ENCODE measurements around the gene SOX6.
"Not testable (repeated sequence)": the region's sequence is repeated elsewhere in the genome, so short reads cannot be mapped to it uniquely, and the experiment has no call there.

Gene SOX6

DNA sequence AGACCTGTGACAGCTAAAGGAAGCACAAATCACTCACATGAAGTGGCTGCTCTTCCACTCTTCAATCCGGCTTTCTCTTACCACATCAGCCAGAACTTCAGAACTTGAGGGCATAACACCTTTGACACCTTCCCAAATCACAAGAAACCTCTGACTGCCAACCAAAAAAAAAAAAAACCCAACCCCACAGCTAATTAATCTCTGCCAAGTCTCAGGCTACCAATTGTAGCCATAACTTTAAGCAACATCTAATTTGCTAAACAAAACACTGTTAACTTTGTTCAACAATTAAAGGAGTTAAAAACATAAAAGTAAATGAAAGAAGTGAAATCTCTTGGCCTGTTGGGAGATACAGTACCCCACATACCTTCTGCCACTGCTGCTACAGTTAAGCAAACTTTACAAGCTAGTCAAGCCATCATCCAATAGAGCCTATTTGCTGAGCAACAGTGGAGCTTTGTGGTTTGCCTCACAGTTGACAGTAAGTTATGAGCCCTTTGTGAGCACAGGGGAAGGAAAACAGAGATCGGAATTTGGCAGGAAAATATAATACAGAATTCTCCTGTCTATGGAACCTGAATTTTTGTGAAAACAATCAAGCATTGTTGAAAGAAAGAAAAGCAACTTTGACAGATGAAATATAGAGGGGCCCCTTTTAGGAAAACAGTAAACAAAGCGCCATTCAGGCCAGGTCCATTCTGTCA, at the start of gene SOX6:
SOX6 (minus strand) TSS at position 490 of the 704 bp plus-strand sequence. CDS start 15,298 bp downstream, outside the sequence.
- H3K4me3 ChIP-seq (ENCODE audit: low read depth, low read length): no peak within 1 kb of the TSS

DNA sequence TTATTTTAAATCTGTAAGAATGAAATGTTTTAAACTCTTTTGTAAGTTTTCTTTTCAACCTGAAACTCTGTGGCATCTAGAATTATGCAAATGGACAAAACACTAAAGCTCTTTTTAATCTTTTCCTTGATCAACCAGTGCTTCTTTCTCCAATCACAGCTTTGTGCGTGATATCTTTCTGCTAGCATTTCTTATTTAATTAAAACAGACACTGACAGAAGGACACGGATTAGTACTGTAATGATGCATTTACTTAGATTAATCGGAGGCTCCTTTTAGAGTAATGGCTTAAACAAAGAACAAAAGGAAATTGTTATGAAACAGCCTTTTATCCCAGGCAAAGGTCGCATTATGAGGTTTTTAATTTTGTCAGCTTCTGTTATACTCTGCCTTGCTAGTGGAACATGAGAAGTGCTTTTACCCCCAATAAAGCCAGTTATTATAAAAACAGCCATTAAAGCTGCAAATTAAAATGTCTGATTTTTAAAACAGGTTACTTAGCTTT, 48.5 kb upstream of the SOX6 start:
- H3K4me3 ChIP-seq (ENCODE audit: low read depth, low read length): no peak overlapping the region

- no peak overlapping the region for H3K4me3 ChIP-seq (ENCODE audit: low read depth, low read length)
Observed at GRCh38 chr11:16403851-16404250, 47.5 kb upstream of the SOX6 start.

GRCh38 chr11:16403448-16403803, 47.1 kb upstream of the SOX6 start:
- no peak overlapping the region for H3K4me3 ChIP-seq (ENCODE audit: low read depth, low read length)

- H3K4me3 ChIP-seq (ENCODE audit: low read depth, low read length): no peak overlapping the region
Observed at GRCh38 chr11:16402654-16403447, 46.5 kb upstream of the SOX6 start.

- no peak overlapping the region for H3K4me3 ChIP-seq (ENCODE audit: low read depth, low read length)
Observed at GRCh38 chr11:16397390-16397789, 41.0 kb upstream of the SOX6 start.

GRCh38 chr11:16395601-16396000, 39.3 kb upstream of the SOX6 start:
- H3K4me3 ChIP-seq (ENCODE audit: low read depth, low read length): no peak overlapping the region

GRCh38 chr11:16394947-16395346, 38.6 kb upstream of the SOX6 start:
- no peak overlapping the region for H3K4me3 ChIP-seq (ENCODE audit: low read depth, low read length)

- H3K4me3 ChIP-seq (ENCODE audit: low read depth, low read length): no peak overlapping the region
Observed at GRCh38 chr11:16393340-16393739, 37.0 kb upstream of the SOX6 start.

- no peak overlapping the region for H3K4me3 ChIP-seq (ENCODE audit: low read depth, low read length)
Observed at GRCh38 chr11:16392616-16393015, 36.3 kb upstream of the SOX6 start.

DNA sequence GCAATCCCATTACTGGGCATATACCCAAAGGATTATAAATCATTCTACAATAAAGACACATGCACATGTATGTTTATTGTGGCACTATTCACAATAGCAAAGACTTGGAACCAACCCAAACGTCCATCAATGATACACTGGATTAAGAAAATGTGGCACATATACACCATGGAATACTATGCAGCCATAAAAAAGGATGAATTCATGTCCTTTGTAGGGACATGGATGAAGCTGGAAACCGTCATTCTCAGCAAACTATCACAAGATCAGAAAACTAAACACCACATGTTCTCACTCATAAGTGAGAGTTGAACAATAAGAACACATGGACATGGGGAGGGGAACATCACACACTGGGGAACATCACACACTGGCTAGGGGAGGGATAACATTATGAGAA, 34.5 kb upstream of the SOX6 start:
- H3K4me3 ChIP-seq (ENCODE audit: low read depth, low read length): not testable (repeated sequence)

DNA sequence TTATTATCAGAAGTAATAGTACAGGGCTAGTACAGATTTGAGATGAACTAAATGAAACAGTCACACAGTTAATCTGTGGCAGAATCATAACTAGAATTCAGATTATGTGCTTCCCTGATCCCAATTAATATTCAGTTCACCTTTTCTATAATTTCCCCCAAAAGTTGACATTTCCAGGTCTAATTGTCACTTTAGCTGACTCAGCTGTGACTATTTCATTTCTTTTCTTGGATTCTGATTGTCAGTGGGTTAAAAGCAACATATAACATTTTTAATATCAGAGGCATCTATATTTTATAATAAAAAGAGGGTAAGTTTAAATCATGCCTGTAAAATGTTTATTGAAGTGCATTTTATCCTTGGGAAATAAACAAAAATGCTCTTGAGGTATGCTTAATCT, 28.8 kb upstream of the SOX6 start:
- no peak overlapping the region for H3K4me3 ChIP-seq (ENCODE audit: low read depth, low read length)

DNA sequence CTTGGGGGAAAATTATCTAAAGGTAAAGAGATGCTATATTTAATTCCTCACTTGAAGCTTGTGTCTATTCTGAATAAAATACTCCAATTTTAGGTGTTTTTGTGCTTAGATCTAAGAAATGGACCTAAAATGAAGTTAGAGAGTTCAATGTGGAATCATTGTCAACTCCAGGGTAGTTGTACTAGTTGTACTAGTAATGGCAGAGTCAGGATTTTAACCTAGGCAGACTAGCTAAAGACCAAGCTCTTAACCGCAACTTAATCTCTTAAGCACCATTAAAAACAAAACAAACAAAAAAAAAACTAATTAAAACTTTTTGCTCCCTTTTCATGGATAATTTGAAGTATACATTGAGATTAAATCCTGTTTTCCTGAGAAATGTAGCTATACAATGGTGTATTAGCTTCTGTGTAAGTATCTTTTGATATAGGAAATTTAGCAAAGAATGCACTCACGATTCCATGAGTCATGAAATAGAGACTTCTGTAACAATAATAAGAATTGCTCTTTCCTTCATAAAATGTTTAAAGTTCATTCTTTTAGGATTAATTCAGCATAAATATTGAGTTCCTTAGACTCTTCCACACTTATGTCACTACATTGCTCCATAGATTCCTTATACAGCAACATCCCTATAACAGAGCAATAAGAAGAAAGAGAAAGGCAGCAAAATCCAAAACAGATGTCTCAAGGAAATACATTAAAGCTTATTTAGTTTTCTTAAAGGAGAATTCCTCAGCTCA, 26.5 kb upstream of the SOX6 start:
- H3K4me3 ChIP-seq (ENCODE audit: low read depth, low read length): no peak overlapping the region

- no peak overlapping the region for H3K4me3 ChIP-seq (ENCODE audit: low read depth, low read length)
Observed at GRCh38 chr11:16382186-16382585, 25.8 kb upstream of the SOX6 start.

DNA sequence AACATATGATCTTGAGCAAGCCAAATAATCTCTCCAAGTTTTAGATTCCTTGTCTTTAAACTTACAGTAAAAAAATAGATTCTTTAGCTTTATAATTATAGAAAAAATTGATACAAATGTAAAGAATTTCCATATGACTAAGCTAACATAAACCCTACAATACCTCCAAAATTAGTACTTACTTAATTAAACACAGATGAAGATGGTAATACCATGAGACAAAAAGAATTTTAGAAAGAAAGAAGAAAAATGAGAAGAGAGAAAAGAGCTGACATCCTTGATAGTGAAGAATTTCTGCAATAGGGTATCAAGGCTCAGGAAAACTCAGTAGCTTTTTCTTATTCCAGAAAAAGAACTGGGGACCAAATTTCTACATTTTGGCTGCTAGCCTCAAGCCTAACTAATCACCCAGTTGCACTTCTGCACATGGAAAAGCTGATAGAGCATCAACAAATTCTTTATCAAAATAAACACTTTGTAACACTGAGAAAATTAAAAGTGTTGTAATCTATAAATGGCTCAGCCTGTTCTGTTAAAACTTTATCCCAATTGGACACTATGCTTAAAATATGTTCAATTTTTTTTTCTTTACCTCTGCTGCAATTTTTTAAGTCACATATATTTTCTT, 24.7 kb upstream of the SOX6 start:
- H3K4me3 ChIP-seq (ENCODE audit: low read depth, low read length): no peak overlapping the region

DNA sequence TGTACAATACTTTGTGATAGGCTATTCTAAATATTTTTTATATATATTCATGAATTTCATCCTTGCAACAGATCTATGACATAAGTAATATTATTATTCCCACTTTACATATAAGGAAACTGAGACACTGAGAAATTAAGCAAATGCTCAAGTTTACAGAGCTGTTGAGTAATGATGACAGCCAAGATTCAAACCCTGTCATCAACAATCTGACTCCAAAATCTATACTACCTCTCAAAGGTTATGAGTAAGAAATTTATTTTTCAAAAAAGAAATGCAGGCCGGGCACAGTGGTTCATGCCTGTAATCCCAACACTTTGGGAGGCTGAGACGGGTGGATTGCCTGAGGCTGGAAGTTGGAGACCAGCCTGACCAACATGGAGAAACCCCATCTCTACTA, 22.6 kb upstream of the SOX6 start:
- H3K4me3 ChIP-seq (ENCODE audit: low read depth, low read length): no peak overlapping the region

DNA sequence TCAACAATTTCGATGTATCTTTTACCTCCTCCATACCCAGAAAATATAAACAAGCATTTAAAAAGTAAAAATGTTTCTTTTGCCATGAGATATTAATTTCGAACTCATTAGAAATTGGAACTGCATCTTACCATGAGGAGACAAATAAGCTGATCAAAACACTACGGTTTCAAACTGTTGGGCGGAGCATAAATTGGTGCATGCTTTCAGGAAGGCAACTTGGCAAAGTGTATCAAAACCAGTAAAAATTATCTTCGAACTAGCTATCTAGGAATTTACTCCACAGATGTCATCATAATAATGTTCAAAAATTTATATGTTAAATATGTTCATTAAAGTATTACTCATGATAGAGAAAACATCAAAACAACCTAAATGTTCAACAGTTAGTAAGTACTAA, 21.4 kb upstream of the SOX6 start:
- H3K4me3 ChIP-seq (ENCODE audit: low read depth, low read length): no peak overlapping the region

DNA sequence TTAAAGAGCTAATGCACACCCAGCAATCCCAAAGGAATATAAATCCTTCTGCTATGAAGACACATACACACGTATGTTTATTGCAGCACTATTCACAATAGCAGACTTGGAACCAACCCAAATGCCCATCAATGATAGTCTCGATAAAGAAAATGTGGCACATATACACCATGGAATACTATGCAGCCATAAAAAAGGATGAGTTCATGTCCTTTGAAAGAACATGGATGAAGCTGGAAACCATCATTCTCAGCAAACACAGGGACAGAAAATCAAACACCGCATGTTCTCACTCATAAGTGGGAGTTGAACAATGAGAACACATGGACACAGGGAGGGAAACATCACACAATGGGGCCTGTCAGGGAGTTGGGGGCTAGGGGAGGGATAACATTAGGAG, 19.3 kb upstream of the SOX6 start:
- not testable (repeated sequence) for H3K4me3 ChIP-seq (ENCODE audit: low read depth, low read length)

DNA sequence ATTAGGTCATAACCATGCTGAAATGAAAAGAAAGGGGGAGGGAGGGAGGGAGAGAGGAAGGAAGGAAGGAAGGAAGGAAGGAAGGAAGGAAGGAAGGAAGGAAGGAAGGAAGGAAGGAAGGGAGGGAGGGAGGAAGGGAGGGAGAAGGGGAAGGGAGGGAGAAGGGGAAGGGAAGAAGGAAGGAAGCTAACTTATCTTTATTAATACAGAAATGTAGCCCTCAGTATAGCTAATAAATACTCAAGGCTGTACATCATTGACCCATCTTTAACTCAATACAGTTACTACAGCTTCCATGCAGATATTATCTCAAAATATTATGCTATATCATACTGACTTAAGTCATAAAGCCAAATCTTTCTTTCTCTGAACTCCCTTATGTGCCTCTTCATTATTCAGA, 17.4 kb upstream of the SOX6 start:
- no peak overlapping the region for H3K4me3 ChIP-seq (ENCODE audit: low read depth, low read length)

DNA sequence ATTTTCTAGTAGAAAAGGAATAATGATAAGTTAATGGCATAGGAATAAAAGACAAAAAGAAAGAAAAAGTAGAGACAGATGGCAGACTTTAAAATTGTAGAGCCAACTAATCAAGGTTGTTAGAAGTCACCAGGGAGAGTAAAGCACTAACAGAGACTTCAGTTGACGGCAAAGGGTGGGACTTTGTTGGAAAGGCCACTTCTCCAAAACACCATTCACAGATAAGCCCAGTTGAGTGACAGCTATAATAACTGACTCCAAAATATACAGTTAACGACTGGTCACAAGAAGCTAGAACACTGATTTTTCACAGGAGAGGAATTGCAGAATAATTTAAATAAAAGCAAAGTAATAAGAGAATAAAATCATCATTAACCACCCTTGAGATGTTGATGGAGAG, 16.0 kb upstream of the SOX6 start:
- H3K4me3 ChIP-seq (ENCODE audit: low read depth, low read length): no peak overlapping the region

DNA sequence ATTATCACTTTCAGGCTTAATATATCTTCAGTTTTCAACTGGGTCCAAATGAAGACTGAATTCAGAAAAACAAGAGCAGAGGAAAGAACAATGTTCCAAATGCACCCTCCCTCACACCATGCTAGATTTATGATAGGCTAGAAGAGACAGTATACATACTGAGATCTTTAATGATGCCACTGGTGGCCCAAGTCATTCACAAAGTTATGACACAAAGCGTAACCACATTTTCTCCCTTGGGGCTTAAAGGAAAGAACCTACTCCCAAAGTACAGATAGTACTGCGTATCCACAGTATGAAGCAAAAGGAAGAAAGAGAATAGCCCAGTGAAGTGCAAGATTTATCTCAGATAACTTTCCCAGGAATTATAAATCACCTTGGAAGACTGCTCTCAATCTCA, 10.9 kb upstream of the SOX6 start:
- no peak overlapping the region for H3K4me3 ChIP-seq (ENCODE audit: low read depth, low read length)

Measured in iPS-11a (cell line).